IMR-90 (cell line): ENCODE measurements around the gene FGA. TPM values are rescaled to one million over a fixed set of nuclear protein-coding genes. Genes with fewer than 3 reads are reported as not detected.

Experiments used
- ATAC-seq: fragments of 200-7000 bp; cut with Tn5 transposase; 2 replicates; pipeline ENCODE4 v1.9.1; 2020; ENCODE audit warnings: low read depth, mild to moderate bottlenecking, moderate library complexity
- BruUV-seq: library from RNA; stranded (reverse); fragments of 400-500 nt; replicated peaks from 2 replicates; lab custom pipeline; 2021; lab: Mats Ljungman, UMichigan
- CTCF ChIA-PET: fragments of 300-600 bp; formaldehyde crosslinking; extraction: SDS; loops from one replicate; lab custom pipeline; 2021; ENCODE audit warnings: antibody characterized with exemption; lab: Yijun Ruan, JAX
- POLR2A ChIA-PET: fragments of 300-600 bp; sonication (Branson Sonifier 250); formaldehyde crosslinking; loops from one replicate; lab custom pipeline; 2022; ENCODE audit warnings: antibody characterized with exemption; ENCODE audit not compliant: unreplicated experiment; lab: Charles Lee
- DNase-seq: peaks from one replicate; pipeline ENCODE4 v3.0.0; 2013
- H2AFZ ChIP-seq: replicated peaks from 2 replicates; pipeline ENCODE3; 2013; ENCODE audit warnings: low read length, mild to moderate bottlenecking; ENCODE audit not compliant: poor library complexity
- H2AK5ac ChIP-seq: 2 replicates; pipeline ENCODE4 v1.6.1; 2013; ENCODE audit warnings: low read depth, low read length, inconsistent platforms
- H2AK9ac ChIP-seq: replicated peaks from 2 replicates; pipeline ENCODE3; 2013; ENCODE audit warnings: mild to moderate bottlenecking, low read depth, low read length, moderate library complexity; ENCODE audit not compliant: poor library complexity
- H2BK120ac ChIP-seq: 2 replicates; pipeline ENCODE4 v1.6.1; 2013; ENCODE audit warnings: low read depth, low read length, inconsistent platforms
- H2BK15ac ChIP-seq: 3 replicates; pipeline ENCODE4 v1.6.1; 2013; ENCODE audit warnings: low read depth, low read length, inconsistent platforms
- H2BK20ac ChIP-seq: 2 replicates; pipeline ENCODE4 v1.6.1; 2013; ENCODE audit warnings: low read depth, mild to moderate bottlenecking, inconsistent platforms, low read length, moderate library complexity
- H2BK5ac ChIP-seq: 2 replicates; pipeline ENCODE4 v1.6.1; 2013; ENCODE audit warnings: mild to moderate bottlenecking, low read depth, low read length, inconsistent platforms; ENCODE audit not compliant: poor library complexity, severe bottlenecking
- H3K14ac ChIP-seq: replicated peaks from 2 replicates; pipeline ENCODE4 v1.6.1; 2013; ENCODE audit warnings: low read depth, low read length, inconsistent platforms
- H3K18ac ChIP-seq: 2 replicates; pipeline ENCODE4 v1.6.1; 2013; ENCODE audit warnings: low read depth, low read length, control low read depth
- H3K23ac ChIP-seq: 2 replicates; pipeline ENCODE4 v1.6.1; 2013; ENCODE audit warnings: low read depth, low read length, inconsistent platforms
- H3K27ac ChIP-seq: 2 replicates; pipeline ENCODE4 v1.5.1; 2013; ENCODE audit warnings: mild to moderate bottlenecking, control low read depth, low read length; ENCODE audit not compliant: insufficient read depth
- H3K27me3 ChIP-seq: 2 replicates; pipeline ENCODE4 v1.6.1; 2013; ENCODE audit warnings: low read length; ENCODE audit not compliant: control insufficient read depth, insufficient read depth
- H3K36me3 ChIP-seq: 2 replicates; pipeline ENCODE4 v1.6.1; 2013; ENCODE audit warnings: low read length, mixed read lengths; ENCODE audit not compliant: control insufficient read depth, insufficient read depth
- H3K4ac ChIP-seq: 2 replicates; pipeline ENCODE4 v1.6.1; 2013; ENCODE audit warnings: low read depth, low read length, inconsistent platforms
- H3K4me1 ChIP-seq: 2 replicates; pipeline ENCODE4 v1.6.1; 2013; ENCODE audit warnings: low read length, mixed read lengths; ENCODE audit not compliant: control insufficient read depth, insufficient read depth
- H3K4me2 ChIP-seq: 2 replicates; pipeline ENCODE4 v1.6.1; 2013; ENCODE audit warnings: low read depth, mild to moderate bottlenecking, control low read depth, low read length, moderate library complexity
- H3K4me3 ChIP-seq: 2 replicates; pipeline ENCODE4 v1.5.1; 2013; ENCODE audit warnings: low read depth, mild to moderate bottlenecking, control low read depth, low read length, moderate library complexity; ENCODE audit not compliant: insufficient read depth
- H3K56ac ChIP-seq: 2 replicates; pipeline ENCODE4 v1.6.1; 2013; ENCODE audit warnings: low read length, inconsistent platforms; ENCODE audit not compliant: insufficient read depth; ENCODE audit errors: extremely low read depth
- H3K79me1 ChIP-seq, 2 experiments: 2 replicates each; pipeline ENCODE4 v1.6.1; 2013; ENCODE audit warnings: low read length in 2 of 2, inconsistent platforms in 1 of 2, low read depth in 1 of 2
- H3K9ac ChIP-seq: 2 replicates; pipeline ENCODE4 v1.6.1; 2013; ENCODE audit warnings: low read depth, low read length, control low read depth
- H3K9me1 ChIP-seq: 2 replicates; pipeline ENCODE4 v1.6.1; 2013; ENCODE audit warnings: low read length, inconsistent platforms; ENCODE audit not compliant: insufficient read depth
- H3K9me3 ChIP-seq: 2 replicates; pipeline ENCODE4 v1.6.1; 2013; ENCODE audit warnings: low read length; ENCODE audit not compliant: control insufficient read depth, insufficient read depth
- H4K20me1 ChIP-seq: 2 replicates; pipeline ENCODE4 v1.6.1; 2013; ENCODE audit warnings: low read length, inconsistent platforms; ENCODE audit not compliant: insufficient read depth
- H4K5ac ChIP-seq: 2 replicates; pipeline ENCODE4 v1.6.1; 2013; ENCODE audit warnings: mild to moderate bottlenecking, low read depth, low read length, control low read depth
- H4K8ac ChIP-seq, 2 experiments: 2 replicates each; pipeline ENCODE4 v1.6.1; 2013; ENCODE audit warnings: low read depth in 2 of 2, low read length in 2 of 2, control low read depth in 1 of 2, inconsistent platforms in 1 of 2
- H4K91ac ChIP-seq: 2 replicates; pipeline ENCODE4 v1.6.1; 2013; ENCODE audit warnings: low read depth, low read length, inconsistent platforms; ENCODE audit not compliant: insufficient read depth
- BHLHE40 ChIP-seq: fragments of 150-350 bp; IDR thresholded peaks from 2 replicates; pipeline ENCODE4 v1.6.1; 2016; ENCODE audit warnings: mild to moderate bottlenecking, low read depth, low read length
- CEBPB ChIP-seq: IDR thresholded peaks from 2 replicates; pipeline ENCODE4 v1.6.1; 2012; ENCODE audit warnings: low read depth, low read length, improper control_type of control experiment
- CHD1 ChIP-seq: IDR thresholded peaks from 2 replicates; pipeline ENCODE4 v1.6.1; 2012; ENCODE audit warnings: low read depth, low read length, improper control_type of control experiment
- FOS ChIP-seq: fragments of 150-350 bp; IDR thresholded peaks from 2 replicates; pipeline ENCODE4 v1.6.1; 2016; ENCODE audit warnings: low read depth, low read length
- MAFK ChIP-seq: IDR thresholded peaks from 2 replicates; pipeline ENCODE4 v1.6.1; 2012; ENCODE audit warnings: low read depth, low read length, improper control_type of control experiment
- MAZ ChIP-seq: IDR thresholded peaks from 2 replicates; pipeline ENCODE4 v1.6.1; 2012; ENCODE audit warnings: low read depth, mild to moderate bottlenecking, low read length, improper control_type of control experiment, moderate library complexity, borderline replicate concordance
- MXI1 ChIP-seq: IDR thresholded peaks from 2 replicates; pipeline ENCODE4 v1.6.1; 2012; ENCODE audit warnings: low read depth, mild to moderate bottlenecking, low read length, moderate library complexity, borderline replicate concordance
- NFE2L2 ChIP-seq: fragments of 150-350 bp; IDR thresholded peaks from 2 replicates; pipeline ENCODE4 v1.6.1; 2016; ENCODE audit warnings: low read depth, mild to moderate bottlenecking, low read length
- POLR2A ChIP-seq: IDR thresholded peaks from 2 replicates; pipeline ENCODE4 v1.6.1; 2012; ENCODE audit warnings: mild to moderate bottlenecking, low read depth, low read length
- RAD21 ChIP-seq: IDR thresholded peaks from 2 replicates; pipeline ENCODE4 v1.6.1; 2012; ENCODE audit warnings: low read length, improper control_type of control experiment
- RCOR1 ChIP-seq: IDR thresholded peaks from 2 replicates; pipeline ENCODE4 v1.6.1; 2012; ENCODE audit warnings: mild to moderate bottlenecking, low read length, improper control_type of control experiment; ENCODE audit not compliant: insufficient replicate concordance
- RFX5 ChIP-seq: IDR thresholded peaks from 2 replicates; pipeline ENCODE4 v1.8.0; 2012; ENCODE audit warnings: low read depth, mild to moderate bottlenecking, low read length, moderate library complexity
- SMC3 ChIP-seq: fragments of 150-350 bp; IDR thresholded peaks from 2 replicates; pipeline ENCODE4 v1.6.1; 2016; ENCODE audit warnings: low read depth, mild to moderate bottlenecking, antibody characterized with exemption, low read length, moderate library complexity
- USF2 ChIP-seq: fragments of 150-350 bp; IDR thresholded peaks from 2 replicates; pipeline ENCODE4 v1.6.1; 2017; ENCODE audit warnings: mild to moderate bottlenecking, antibody characterized with exemption, low read length, low read depth
- WGBS, 2 experiments: methylation state at CpG; one replicate each; pipeline versions ENCODE4 v1.1.5 to v1.1.7; 2013; ENCODE audit warnings: missing lambda C conversion rate in 2 of 2; ENCODE audit not compliant: insufficient read length in 1 of 2; ENCODE audit errors: extremely low coverage in 2 of 2; 5-methylcytosine and 5-hydroxymethylcytosine counted together
- dilution Hi-C: fragments of 300-500 bp; cut with HindIII; formaldehyde crosslinking; loops from one replicate; pipeline ENCODE4 v1.14.3; 2018; ENCODE audit warnings: low sequenced_read_pairs; ENCODE audit not compliant: unreplicated experiment
- in situ Hi-C: fragments of 300-500 bp; cut with MboI; formaldehyde crosslinking; loops from 3 replicates; pipeline ENCODE4 v1.14.3; 2019; ENCODE audit warnings: low sequenced_read_pairs, inconsistent platforms, mixed read lengths
- intact Hi-C: fragments of 100-400 bp; cut with micrococcal nuclease; formaldehyde crosslinking; loops from 2 replicates; pipeline ENCODE4 v1.10.0; 2022
- polyA plus RNA-seq, 3 experiments: library from polyadenylated mRNA; depleted of rRNA; stranded (reverse); fragments of >200 nt; gene quantifications; 2 replicates each; pipeline ENCODE4 v1.2.3, GENCODE V29; 2012; ENCODE audit warnings: low replicate concordance in 1 of 3
- total RNA-seq: library from RNA; depleted of rRNA; stranded (reverse); fragments of >200 nt; gene quantifications from 2 replicates; pipeline ENCODE4 v1.2.3, GENCODE V29; 2012
- TF ChIP-seq, protein P1 (sequence below): conservative IDR thresholded peaks from 2 replicates; pipeline ENCODE4 v1.5.1; 2012; ENCODE audit warnings: mild to moderate bottlenecking, low read depth, low read length, improper control_type of control experiment
- TF ChIP-seq, protein P2 (sequence below): fragments of 150-350 bp; IDR thresholded peaks from 2 replicates; pipeline ENCODE4 v1.6.1; 2016; ENCODE audit warnings: low read depth, mild to moderate bottlenecking, low read length, moderate library complexity, borderline replicate concordance

FGA gene
- total and polyA plus RNA-seq, 2 of the 4 experiments (the other 2 are of a cell fraction), result not detected

DNA sequence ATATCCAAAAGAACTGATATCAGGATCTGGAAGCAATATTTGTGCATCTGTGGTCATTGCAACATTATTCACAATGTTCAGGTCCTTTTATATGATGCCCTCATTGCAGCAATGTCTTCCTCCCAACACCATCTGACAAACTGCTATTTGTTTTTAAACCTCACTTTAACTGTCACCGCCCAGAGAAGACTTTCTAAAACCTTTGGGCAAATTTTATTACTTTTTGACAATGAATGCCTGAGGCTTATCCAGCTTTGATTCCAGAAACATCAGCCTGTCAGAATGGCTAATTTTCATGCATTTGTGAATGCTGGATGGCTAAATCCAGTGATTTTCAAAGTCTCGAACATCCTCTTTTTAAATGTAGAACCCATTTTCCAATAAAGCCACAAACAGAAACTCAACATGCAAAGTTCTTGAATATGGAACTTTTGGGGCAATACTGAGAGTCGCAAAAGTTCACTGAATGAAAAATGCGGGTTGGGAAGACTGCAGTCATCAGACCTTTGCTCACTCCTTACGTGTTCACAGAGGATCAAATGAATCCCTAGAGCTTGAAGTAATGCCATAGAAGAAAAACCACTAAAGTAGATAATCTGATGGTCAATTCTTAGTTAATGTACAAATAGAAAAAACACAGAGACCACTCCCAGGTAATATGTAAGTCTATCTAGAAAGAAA is 17.2 kb downstream of the FGA start:
- Histone ChIP-seq H3K4ac (no peak overlapping the region), H3K79me1 (no peaks in the 10 kb centered on the region), H3K9me1 (no peaks in the 10 kb centered on the region), H3K23ac (no peak overlapping the region), H2AK9ac (no peak overlapping the region), H2BK20ac (no peak overlapping the region), H2AK5ac (no peak overlapping the region), H3K4me1 (no peaks in the 10 kb centered on the region), H3K4me3 (no peak overlapping the region), H3K18ac (no peak overlapping the region), H3K56ac (no peak overlapping the region), H2AFZ (no peak overlapping the region), H3K4me2 (no peak overlapping the region), H3K9me3 (no peaks in the 10 kb centered on the region), H2BK15ac (no peak overlapping the region), H3K27ac (no peak overlapping the region), H2BK5ac (no peak overlapping the region), H3K9ac (no peak overlapping the region), H2BK120ac (no peak overlapping the region), H4K91ac (no peak overlapping the region), H4K8ac (no peak overlapping the region), H4K5ac (no peak overlapping the region), H4K20me1 (no peaks in the 10 kb centered on the region), H3K27me3 (no peaks in the 10 kb centered on the region; the same call in 1 of the 2 replicates), H3K14ac (no peak overlapping the region), H3K36me3 (no peaks in the 10 kb centered on the region)
- no TSS peak for BruUV-seq
- POLR2A ChIA-PET, result no interaction called here
- CTCF ChIA-PET, result no interaction called here
- ATAC-seq, result no peak
- no peak for DNase-seq
- dilution Hi-C loops, result no loop called here
- no peak for TF ChIP-seq FOS
- no peak for TF ChIP-seq BHLHE40
- TF ChIP-seq POLR2A, result no peak
- no peak for TF ChIP-seq MXI1
- TF ChIP-seq MAZ, result no peak
- TF ChIP-seq, protein P1, sequence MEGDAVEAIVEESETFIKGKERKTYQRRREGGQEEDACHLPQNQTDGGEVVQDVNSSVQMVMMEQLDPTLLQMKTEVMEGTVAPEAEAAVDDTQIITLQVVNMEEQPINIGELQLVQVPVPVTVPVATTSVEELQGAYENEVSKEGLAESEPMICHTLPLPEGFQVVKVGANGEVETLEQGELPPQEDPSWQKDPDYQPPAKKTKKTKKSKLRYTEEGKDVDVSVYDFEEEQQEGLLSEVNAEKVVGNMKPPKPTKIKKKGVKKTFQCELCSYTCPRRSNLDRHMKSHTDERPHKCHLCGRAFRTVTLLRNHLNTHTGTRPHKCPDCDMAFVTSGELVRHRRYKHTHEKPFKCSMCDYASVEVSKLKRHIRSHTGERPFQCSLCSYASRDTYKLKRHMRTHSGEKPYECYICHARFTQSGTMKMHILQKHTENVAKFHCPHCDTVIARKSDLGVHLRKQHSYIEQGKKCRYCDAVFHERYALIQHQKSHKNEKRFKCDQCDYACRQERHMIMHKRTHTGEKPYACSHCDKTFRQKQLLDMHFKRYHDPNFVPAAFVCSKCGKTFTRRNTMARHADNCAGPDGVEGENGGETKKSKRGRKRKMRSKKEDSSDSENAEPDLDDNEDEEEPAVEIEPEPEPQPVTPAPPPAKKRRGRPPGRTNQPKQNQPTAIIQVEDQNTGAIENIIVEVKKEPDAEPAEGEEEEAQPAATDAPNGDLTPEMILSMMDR, result no peak
- no peak for TF ChIP-seq RAD21
- TF ChIP-seq SMC3, result no peak
- TF ChIP-seq MAFK, result no peak
- no peak for TF ChIP-seq NFE2L2
- TF ChIP-seq CEBPB, result no peak
- TF ChIP-seq, protein P2, sequence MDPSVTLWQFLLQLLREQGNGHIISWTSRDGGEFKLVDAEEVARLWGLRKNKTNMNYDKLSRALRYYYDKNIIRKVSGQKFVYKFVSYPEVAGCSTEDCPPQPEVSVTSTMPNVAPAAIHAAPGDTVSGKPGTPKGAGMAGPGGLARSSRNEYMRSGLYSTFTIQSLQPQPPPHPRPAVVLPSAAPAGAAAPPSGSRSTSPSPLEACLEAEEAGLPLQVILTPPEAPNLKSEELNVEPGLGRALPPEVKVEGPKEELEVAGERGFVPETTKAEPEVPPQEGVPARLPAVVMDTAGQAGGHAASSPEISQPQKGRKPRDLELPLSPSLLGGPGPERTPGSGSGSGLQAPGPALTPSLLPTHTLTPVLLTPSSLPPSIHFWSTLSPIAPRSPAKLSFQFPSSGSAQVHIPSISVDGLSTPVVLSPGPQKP, result no peak
- TF ChIP-seq RFX5, result no peak
- TF ChIP-seq USF2, result no peak
- TF ChIP-seq CHD1, result no peak
- TF ChIP-seq RCOR1, result no peak
- in situ Hi-C loops, result loop anchor here (25.0 kb wide), 1 partner anchor 789 kb away; no protein-coding TSS in a partner anchor
- intact Hi-C loops, result no loop called here
- no CpG with 5 or more reads among the region's 5 CpGs for WGBS, 2 experiments
